ENCODE results near the gene SEPTIN2. TPM values are rescaled to one million over a fixed set of nuclear protein-coding genes. Genes with fewer than 3 reads are reported as not detected.

The SEPTIN2 gene
- total RNA-seq: 100 to 1,000 TPM; 231 to 264 TPM

GRCh38 chr2:241315879-241316631 lies at the start of gene SEPTIN2:
Gene SEPTIN2, plus strand, starts transcription at chr2:241315925. Its CDS starts 8,308 bp downstream, at chr2:241324233.

GRCh38 chr2:241315093-241315878 lies 439 bp upstream of the SEPTIN2 start, which contains the start of gene HDLBP:
Gene HDLBP, minus strand, starts transcription at chr2:241315672. Its CDS starts 48,803 bp downstream, at chr2:241266869.

GRCh38 chr2:241355983-241356870 lies 40.5 kb downstream of the SEPTIN2 start, which contains the start of gene FARP2:
Gene FARP2, plus strand, starts transcription at chr2:241356285. Its CDS starts 16,823 bp downstream, at chr2:241373108.

Other genes with a start within 250 kb of the SEPTIN2 start
- 10 to 100 TPM; 19.3 to 22.0 TPM for gene MTERF4, start 213.6 kb upstream of the SEPTIN2 start, total RNA-seq
- gene PASK, start 166.5 kb upstream of the SEPTIN2 start, total RNA-seq: 10 to 100 TPM in 1 of 2 donors, 1 to 10 TPM in 1; 7.2 to 11.0 TPM
- gene PPP1R7, start 165.5 kb upstream of the SEPTIN2 start, total RNA-seq: 10 to 100 TPM; 40.0 to 40.6 TPM
- gene ANO7, start 127.2 kb upstream of the SEPTIN2 start, total RNA-seq: under 1 TPM; 0.33 to 0.34 TPM
- 100 to 1,000 TPM; 369 to 530 TPM for gene HDLBP, start 253 bp upstream of the SEPTIN2 start, total RNA-seq
- gene FARP2, start 40.4 kb downstream of the SEPTIN2 start, total RNA-seq: 100 to 1,000 TPM; 216 to 323 TPM
- gene STK25, start 192.7 kb downstream of the SEPTIN2 start, total RNA-seq: 100 to 1,000 TPM; 115 to 145 TPM
- gene BOK, start 242.8 kb downstream of the SEPTIN2 start, total RNA-seq: 1 to 10 TPM; 3.3 to 10.0 TPM